GM12878 (cell line): ENCODE measurements around the gene HESX1. TPM values are rescaled to one million over a fixed set of nuclear protein-coding genes. Genes with fewer than 3 reads are reported as not detected.

Experiments used
- CBX5 ChIP-seq: sonication (generic); IDR thresholded peaks from 2 replicates; pipeline ENCODE4 v1.6.1; 2016; ENCODE audit warnings: low read depth, moderate library complexity, mild to moderate bottlenecking, inconsistent platforms
- CHD1 ChIP-seq: IDR thresholded peaks from 2 replicates; pipeline ENCODE4 v1.6.1; 2012; ENCODE audit warnings: low read depth, low read length, improper control_type of control experiment
- DPF2 ChIP-seq: fragments of 450-650 bp; IDR thresholded peaks from 2 replicates; pipeline ENCODE4 v1.6.1; 2017; ENCODE audit warnings: mild to moderate bottlenecking
- ELK1 ChIP-seq: IDR thresholded peaks from 2 replicates; pipeline ENCODE4 v1.6.1; 2012; ENCODE audit warnings: low read depth, low read length, improper control_type of control experiment
- FOXK2 ChIP-seq: fragments of 450-650 bp; IDR thresholded peaks from 2 replicates; pipeline ENCODE4 v1.6.1; 2017; ENCODE audit warnings: mild to moderate bottlenecking, moderate library complexity
- GABPA ChIP-seq: IDR thresholded peaks from 2 replicates; pipeline ENCODE4 v1.6.1; 2014; ENCODE audit warnings: antibody characterized with exemption, low read depth, mild to moderate bottlenecking, inconsistent platforms
- IKZF1 ChIP-seq: fragments of 450-650 bp; conservative IDR thresholded peaks from 2 replicates; pipeline ENCODE4 v1.6.1; 2017; ENCODE audit warnings: antibody characterized with exemption, mild to moderate bottlenecking
- IKZF2 ChIP-seq, 2 experiments: fragments of 450-650 bp; IDR thresholded peaks; 2 replicates each; pipeline ENCODE4 v1.6.1; 2017; ENCODE audit warnings: mild to moderate bottlenecking in 2 of 2, moderate library complexity in 2 of 2
- MAX ChIP-seq: IDR thresholded peaks from 2 replicates; pipeline ENCODE4 v1.6.1; 2012; ENCODE audit warnings: low read depth, low read length, improper control_type of control experiment
- MEF2A ChIP-seq: IDR thresholded peaks from 2 replicates; pipeline ENCODE4 v1.6.1; 2011; ENCODE audit warnings: low read depth, mild to moderate bottlenecking, low read length, moderate library complexity; ENCODE audit not compliant: insufficient read depth
- MXI1 ChIP-seq: fragments of 150-350 bp; IDR thresholded peaks from 2 replicates; pipeline ENCODE4 v1.6.1; 2011; ENCODE audit warnings: low read depth, mild to moderate bottlenecking, inconsistent platforms, low read length, improper control_type of control experiment
- NBN ChIP-seq: fragments of 450-650 bp; IDR thresholded peaks from 2 replicates; pipeline ENCODE4 v1.6.1; 2016
- NR2F1 ChIP-seq: fragments of 450-650 bp; conservative IDR thresholded peaks from 2 replicates; pipeline ENCODE4 v1.6.1; 2017; ENCODE audit warnings: mild to moderate bottlenecking
- PBX3 ChIP-seq: IDR thresholded peaks from 2 replicates; pipeline ENCODE4 v1.6.1; 2011; ENCODE audit warnings: mild to moderate bottlenecking, low read depth, low read length, moderate library complexity; ENCODE audit not compliant: insufficient replicate concordance
- PKNOX1 ChIP-seq: fragments of 450-650 bp; IDR thresholded peaks from 2 replicates; pipeline ENCODE4 v1.6.1; 2016; ENCODE audit warnings: mild to moderate bottlenecking
- POLR2A ChIP-seq: IDR thresholded peaks from 2 replicates; pipeline ENCODE4 v1.6.1; 2011; ENCODE audit warnings: low read depth, mild to moderate bottlenecking, low read length
- POLR2AphosphoS5 ChIP-seq: IDR thresholded peaks from 2 replicates; pipeline ENCODE4 v1.6.1; 2011; ENCODE audit warnings: mild to moderate bottlenecking, low read length, inconsistent platforms
- RB1 ChIP-seq: fragments of 450-650 bp; formaldehyde crosslinking; IDR thresholded peaks from 2 replicates; pipeline ENCODE4 v1.6.1; 2017; ENCODE audit warnings: mild to moderate bottlenecking, borderline replicate concordance
- RBBP5 ChIP-seq: fragments of 200-600 bp; sonication (generic); conservative IDR thresholded peaks from 2 replicates; pipeline ENCODE4 v1.6.1; 2016
- SRF ChIP-seq, 2 experiments: IDR thresholded peaks; 2 replicates each; pipeline ENCODE4 v1.6.1; 2011; ENCODE audit warnings: low read depth in 2 of 2, low read length in 2 of 2, mild to moderate bottlenecking in 1 of 2, moderate library complexity in 1 of 2
- TAF1 ChIP-seq: IDR thresholded peaks from 2 replicates; pipeline ENCODE4 v1.6.1; 2011; ENCODE audit warnings: mild to moderate bottlenecking, low read depth, low read length, borderline replicate concordance
- ZBTB40 ChIP-seq: fragments of 450-650 bp; IDR thresholded peaks from 2 replicates; pipeline ENCODE4 v1.6.1; 2016; ENCODE audit warnings: mild to moderate bottlenecking, moderate library complexity, borderline replicate concordance
- ZNF622 ChIP-seq: fragments of 450-650 bp; IDR thresholded peaks from 2 replicates; pipeline ENCODE4 v1.6.1; 2017; ENCODE audit warnings: mild to moderate bottlenecking, inconsistent platforms
- polyA plus RNA-seq, 11 experiments: library from polyadenylated mRNA; depleted of rRNA in 4 of 11; unstranded in 6 of 11; stranded (reverse) in 5 of 11; fragments of >200 nt; fragmentation: Nextera tagmentation in 4 of 11; fragmentation: Illumina TruSeq in 1 of 11; extraction: Ambion mirVana in 4 of 11; extraction: Trizol in 1 of 11; gene quantifications; 1 replicate in 1 of 11; 2 replicates in 10 of 11; pipeline versions ENCODE4 v1.2.1 to v1.2.3, GENCODE V29; 2011 to 2016; ENCODE audit warnings: inconsistent platforms in 2 of 11, missing spikeins in 2 of 11, low read depth in 1 of 11
- total RNA-seq, 4 experiments: library from RNA; depleted of rRNA in 3 of 4; stranded (reverse); fragments of >200 nt in 3 of 4; fragmentation: Illumina TruSeq in 1 of 4; extraction: Trizol in 1 of 4; gene quantifications; 2 replicates each; pipeline versions ENCODE4 v1.2.1 to v1.2.3, GENCODE V29; 2013 to 2021

Gene HESX1
- total and polyA plus RNA-seq, 10 of the 15 experiments (the other 5 are each of a cell fraction or from before 2014, with no cell fraction given) = 2.5 to 5.9 (median 4.3) TPM

DNA sequence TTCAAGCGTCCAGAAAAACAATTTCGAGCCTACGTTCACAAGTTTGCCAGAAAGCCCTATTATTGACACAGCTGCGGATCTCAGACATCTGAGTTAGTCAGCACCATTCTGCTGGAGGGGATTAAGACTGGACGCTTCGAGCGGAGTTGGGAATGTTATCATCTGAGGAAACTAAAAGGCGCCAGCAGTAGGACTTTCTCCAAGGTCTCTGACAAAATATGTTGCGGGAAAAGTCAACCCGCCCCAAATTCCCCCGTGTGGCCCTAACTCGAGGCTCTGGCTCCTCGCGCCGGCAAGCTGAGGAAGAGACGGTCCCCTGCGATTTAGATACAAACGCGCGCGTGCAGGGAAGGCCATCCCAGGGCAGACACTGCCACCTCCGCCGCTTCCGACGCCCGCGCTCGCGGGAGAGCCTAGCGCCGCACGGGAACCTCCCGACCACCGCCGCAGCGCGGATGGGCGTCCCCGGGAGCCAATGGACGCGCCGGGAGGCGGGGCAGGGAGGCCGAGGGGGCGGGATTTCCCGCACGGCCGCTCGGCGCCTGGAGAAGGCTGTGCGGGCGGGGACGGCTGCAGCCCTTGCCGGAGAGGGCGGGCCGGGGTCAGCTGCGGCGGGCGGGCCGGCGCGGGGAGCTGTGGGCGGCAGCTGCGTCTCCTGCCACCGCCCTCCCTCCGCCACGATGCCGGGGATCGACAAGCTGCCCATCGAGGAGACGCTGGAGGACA is 27.6 kb upstream of the HESX1 start, which contains the start of gene APPL1 (continued):
- TF ChIP-seq IKZF1 (peak; percentile 91), ZNF622 (no peak), RB1 (0 out of 2 replicates have a peak, but pooled peaks have one; percentile 58), ELK1 (peak; percentile 27; the same call in 1 of the 2 replicates), MEF2A (no peak), POLR2A (peak; percentile 88), NBN (0 out of 2 replicates have a peak, but pooled peaks have one; percentile 34), FOXK2 (no peak), RBBP5 (no peak), ZBTB40 (peak; percentile 14; the same call in 1 of the 2 replicates), MXI1 (peak; percentile 64), PKNOX1 (peak; percentile 98), PBX3 (peak; percentile 98), MAX (peak; percentile 64), CBX5 (0 out of 2 replicates have a peak, but pooled peaks have one; percentile 39), GABPA (peak; percentile 52; the same call in 1 of the 2 replicates), TAF1 (0 out of 2 replicates have a peak, but pooled peaks have one; percentile 19), POLR2AphosphoS5 (peak; percentile 75; the same call in 1 of the 2 replicates), DPF2 (peak; percentile 98), CHD1 (0 out of 2 replicates have a peak, but pooled peaks have one; percentile 40), IKZF2 (IDR thresholded peaks at IDR 0.05) (peak; percentile 71 to 75), NR2F1 (peak; percentile 96; the same call in 1 of the 2 replicates), SRF (IDR thresholded peaks at IDR 0.05; ENCODE audit: low read depth in 2 of 2, low read length in 2 of 2) (0 out of 4 replicates have a peak, but pooled peaks of 1 of the 2 experiments have one; percentile 16)
